K562 (cell line): ENCODE results near the gene FMO5. TPM values are rescaled to one million over a fixed set of nuclear protein-coding genes. Genes with fewer than 3 reads are reported as not detected.

Experiments
- BRD4 ChIP-seq: fragments of 200-600 bp; sonication (generic); IDR thresholded peaks from 2 replicates; pipeline ENCODE4 v1.6.1; 2017; ENCODE audit warnings: inconsistent platforms
- CC2D1A ChIP-seq: fragments of 450-650 bp; IDR thresholded peaks from 2 replicates; pipeline ENCODE4 v1.6.1; 2017; ENCODE audit warnings: mild to moderate bottlenecking
- DACH1 ChIP-seq: fragments of 450-650 bp; IDR thresholded peaks from 2 replicates; pipeline ENCODE4 v1.6.1; 2018; ENCODE audit not compliant: partially characterized antibody
- E2F3 ChIP-seq: fragments of 250-450 bp; sonication (Bioruptor Pico); IDR thresholded peaks from 2 replicates; pipeline ENCODE4 v1.4.0; 2020; ENCODE audit warnings: mild to moderate bottlenecking
- ESRRA ChIP-seq: fragments of 450-650 bp; IDR thresholded peaks from 2 replicates; pipeline ENCODE4 v1.6.1; 2014; ENCODE audit warnings: low read depth, mild to moderate bottlenecking, moderate library complexity, borderline replicate concordance
- GTF2A2 ChIP-seq: IDR thresholded peaks from 2 replicates; pipeline ENCODE4 v1.6.1; 2016; ENCODE audit warnings: mild to moderate bottlenecking, missing genetic modification characterization, missing compliant biosample characterization
- HLTF ChIP-seq: fragments of 450-650 bp; IDR thresholded peaks from 2 replicates; pipeline ENCODE4 v1.6.1; 2016
- HNRNPLL ChIP-seq: fragments of 200-400 bp; formaldehyde crosslinking; IDR thresholded peaks from 2 replicates; pipeline ENCODE4 v1.6.1; 2017; ENCODE audit warnings: low read length, low read depth, mild to moderate bottlenecking; ENCODE audit not compliant: poor library complexity, severe bottlenecking
- PHB ChIP-seq: fragments of 250-450 bp; sonication (Bioruptor Pico); IDR thresholded peaks from 2 replicates; pipeline ENCODE4 v1.5.0; 2021
- POLR2B ChIP-seq: fragments of 450-650 bp; IDR thresholded peaks from 2 replicates; pipeline ENCODE4 v1.6.1; 2018; ENCODE audit warnings: low read depth; ENCODE audit not compliant: partially characterized antibody
- SLC30A9 ChIP-seq: fragments of 250-450 bp; sonication (Bioruptor Pico); IDR thresholded peaks from 2 replicates; pipeline ENCODE4 v1.8.0; 2022; ENCODE audit warnings: mild to moderate bottlenecking, moderate library complexity
- TOE1 ChIP-seq, 2 experiments: fragments of 450-650 bp in 1 of 2; sonication (generic) in 1 of 2; formaldehyde crosslinking in 1 of 2; IDR thresholded peaks; 2 replicates each; pipeline versions ENCODE4 v1.7.1 to v1.8.0; 2016 to 2022; ENCODE audit warnings: borderline replicate concordance in 2 of 2, mild to moderate bottlenecking in 2 of 2, antibody characterized with exemption in 1 of 2, inconsistent platforms in 1 of 2, low read depth in 1 of 2, missing genetic modification reagents in 1 of 2, moderate library complexity in 1 of 2
- ZBTB7A ChIP-seq: IDR thresholded peaks from 2 replicates; pipeline ENCODE4 v1.6.1; 2011; ENCODE audit warnings: low read depth, mild to moderate bottlenecking, low read length, moderate library complexity, borderline replicate concordance; ENCODE audit not compliant: control insufficient read depth
- ZKSCAN3 ChIP-seq: fragments of 250-450 bp; sonication (Bioruptor Pico); IDR thresholded peaks from 2 replicates; pipeline ENCODE4 v1.4.0; 2020
- ZNF121 ChIP-seq: sonication (generic); formaldehyde crosslinking; conservative IDR thresholded peaks from 2 replicates; pipeline ENCODE4 v1.8.0; 2022; ENCODE audit warnings: missing genetic modification reagents
- ZNF143 ChIP-seq: sonication (generic); formaldehyde crosslinking; IDR thresholded peaks from 2 replicates; pipeline ENCODE4 v1.9.0; 2022; ENCODE audit warnings: mild to moderate bottlenecking, missing genetic modification reagents
- polyA plus RNA-seq, 8 experiments: library from polyadenylated mRNA; depleted of rRNA in 4 of 8; stranded (reverse) in 5 of 8; unstranded in 3 of 8; fragments of >200 nt; fragmentation: Nextera tagmentation in 2 of 8; fragmentation: Illumina TruSeq in 1 of 8; extraction: Ambion mirVana in 2 of 8; extraction: Trizol in 1 of 8; gene quantifications; 2 replicates each; pipeline versions ENCODE4 v1.2.1 to v1.2.3, GENCODE V29; 2011 to 2014; ENCODE audit warnings: inconsistent platforms in 1 of 8, missing spikeins in 1 of 8
- total RNA-seq, 7 experiments: library from RNA; depleted of rRNA in 6 of 7; stranded (reverse); fragments of >200 nt in 6 of 7; fragmentation: Illumina TruSeq in 2 of 7; extraction: Trizol in 2 of 7; gene quantifications; 2 replicates each; pipeline versions ENCODE4 v1.2.1 to v1.2.3, GENCODE V29; 2011 to 2021; ENCODE audit warnings: low replicate concordance in 1 of 7
- TF ChIP-seq, protein P1 (sequence below): fragments of 250-450 bp; sonication (Bioruptor Pico); IDR thresholded peaks from 2 replicates; pipeline ENCODE4 v1.5.1; 2021; ENCODE audit warnings: mild to moderate bottlenecking
- TF ChIP-seq, protein P2 (sequence below): sonication (generic); formaldehyde crosslinking; IDR thresholded peaks from 2 replicates; pipeline ENCODE4 v1.8.1; 2022; ENCODE audit warnings: missing genetic modification reagents
- TF ChIP-seq, protein P3 (sequence below): fragments of 250-450 bp; sonication (Bioruptor Pico); IDR thresholded peaks from 2 replicates; pipeline ENCODE4 v1.9.0; 2021; ENCODE audit warnings: mild to moderate bottlenecking
- TF ChIP-seq, protein P4 (sequence below): fragments of 200-800 bp; sonication (Bioruptor generic); IDR thresholded peaks from 2 replicates; pipeline ENCODE4 v1.6.1; 2016; ENCODE audit warnings: missing genetic modification characterization, missing compliant biosample characterization

Gene FMO5
- total and polyA plus RNA-seq, 9 of the 15 experiments (the other 6 are each of a cell fraction or from before 2014, with no cell fraction given), result 0.11 to 0.69 (median 0.19) TPM; not detected in 1

DNA sequence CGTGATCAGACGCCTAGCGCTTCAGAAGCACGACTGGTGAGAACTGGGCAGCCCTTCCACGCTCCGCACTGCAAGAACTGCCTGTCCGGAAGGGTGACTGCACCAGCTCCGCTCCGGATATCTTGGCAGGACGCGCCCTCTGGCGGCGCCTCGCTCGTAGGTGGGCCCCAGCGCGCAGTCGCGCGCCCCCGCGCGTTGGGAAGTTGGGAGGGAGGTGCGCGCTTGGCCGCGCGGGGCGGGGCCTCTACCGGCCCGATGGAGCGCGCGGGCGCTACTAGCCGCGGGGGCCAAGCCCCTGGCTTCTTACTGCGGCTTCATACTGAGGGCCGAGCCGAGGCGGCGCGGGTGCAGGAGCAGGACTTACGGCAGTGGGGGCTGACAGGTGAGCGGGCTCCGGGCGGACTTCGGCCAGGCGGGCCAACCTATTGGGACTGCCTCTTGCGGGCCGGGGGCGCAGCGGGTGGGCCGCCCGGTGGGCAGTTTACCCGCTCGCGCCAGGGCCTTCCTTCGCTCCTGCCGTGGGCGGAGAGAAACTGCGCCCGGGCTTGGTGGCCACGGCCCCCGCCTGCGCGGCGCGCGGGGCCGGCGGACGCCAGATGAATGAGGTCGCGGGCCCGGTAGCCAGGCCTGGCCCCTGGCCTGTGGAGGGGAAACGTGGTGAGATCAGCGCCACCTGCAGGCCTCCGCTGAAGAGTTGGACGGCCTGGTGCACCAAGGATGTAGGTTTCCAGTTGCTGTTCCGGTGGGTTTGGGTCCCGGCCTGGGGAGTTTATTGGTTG is 17.5 kb upstream of the FMO5 start, which contains the start of gene CHD1L (continued):
- TF ChIP-seq, protein P1, sequence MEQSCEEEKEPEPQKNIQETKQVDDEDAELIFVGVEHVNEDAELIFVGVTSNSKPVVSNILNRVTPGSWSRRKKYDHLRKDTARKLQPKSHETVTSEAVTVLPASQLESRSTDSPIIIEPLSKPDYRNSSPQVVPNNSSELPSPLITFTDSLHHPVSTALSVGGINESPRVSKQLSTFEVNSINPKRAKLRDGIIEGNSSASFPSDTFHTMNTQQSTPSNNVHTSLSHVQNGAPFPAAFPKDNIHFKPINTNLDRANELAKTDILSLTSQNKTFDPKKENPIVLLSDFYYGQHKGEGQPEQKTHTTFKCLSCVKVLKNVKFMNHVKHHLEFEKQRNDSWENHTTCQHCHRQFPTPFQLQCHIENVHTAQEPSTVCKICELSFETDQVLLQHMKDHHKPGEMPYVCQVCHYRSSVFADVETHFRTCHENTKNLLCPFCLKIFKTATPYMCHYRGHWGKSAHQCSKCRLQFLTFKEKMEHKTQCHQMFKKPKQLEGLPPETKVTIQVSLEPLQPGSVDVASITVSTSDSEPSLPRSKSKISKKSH (CRISPR knock-in tag), result no peak
- TF ChIP-seq POLR2B (peak; percentile 77), CC2D1A (0 out of 2 replicates have a peak, but pooled peaks have one; percentile 39), DACH1 (no peak), E2F3 (peak; percentile 72; the same call in 1 of the 2 replicates), HNRNPLL (peak; percentile 53), GTF2A2 (tag) (no peak), ZBTB7A (no peak), ZNF143 (CRISPR knock-in tag) (no peak; the same call in 1 of the 2 replicates), HLTF (no peak), ESRRA (0 out of 2 replicates have a peak, but pooled peaks have one; percentile 8), BRD4 (0 out of 2 replicates have a peak, but pooled peaks have one; percentile 35), PHB (0 out of 2 replicates have a peak, but pooled peaks have one; percentile 12), ZNF121 (CRISPR knock-in tag) (no peak), TOE1 (IDR thresholded peaks at IDR 0.05; ENCODE audit: borderline replicate concordance) (peak; percentile 21; the same call in 1 of the 2 replicates), TOE1 (CRISPR knock-in tag; IDR thresholded peaks at IDR 0.05; ENCODE audit: borderline replicate concordance, low read depth) (no peak), ZKSCAN3 (CRISPR knock-in tag) (no peak), SLC30A9 (CRISPR knock-in tag) (no peak)
- TF ChIP-seq, protein P2, sequence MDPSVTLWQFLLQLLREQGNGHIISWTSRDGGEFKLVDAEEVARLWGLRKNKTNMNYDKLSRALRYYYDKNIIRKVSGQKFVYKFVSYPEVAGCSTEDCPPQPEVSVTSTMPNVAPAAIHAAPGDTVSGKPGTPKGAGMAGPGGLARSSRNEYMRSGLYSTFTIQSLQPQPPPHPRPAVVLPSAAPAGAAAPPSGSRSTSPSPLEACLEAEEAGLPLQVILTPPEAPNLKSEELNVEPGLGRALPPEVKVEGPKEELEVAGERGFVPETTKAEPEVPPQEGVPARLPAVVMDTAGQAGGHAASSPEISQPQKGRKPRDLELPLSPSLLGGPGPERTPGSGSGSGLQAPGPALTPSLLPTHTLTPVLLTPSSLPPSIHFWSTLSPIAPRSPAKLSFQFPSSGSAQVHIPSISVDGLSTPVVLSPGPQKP (CRISPR knock-in tag), result no peak
- TF ChIP-seq, protein P3, sequence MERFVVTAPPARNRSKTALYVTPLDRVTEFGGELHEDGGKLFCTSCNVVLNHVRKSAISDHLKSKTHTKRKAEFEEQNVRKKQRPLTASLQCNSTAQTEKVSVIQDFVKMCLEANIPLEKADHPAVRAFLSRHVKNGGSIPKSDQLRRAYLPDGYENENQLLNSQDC (CRISPR knock-in tag), result 0 out of 2 replicates have a peak, but pooled peaks have one; percentile 17
- TF ChIP-seq, protein P4, sequence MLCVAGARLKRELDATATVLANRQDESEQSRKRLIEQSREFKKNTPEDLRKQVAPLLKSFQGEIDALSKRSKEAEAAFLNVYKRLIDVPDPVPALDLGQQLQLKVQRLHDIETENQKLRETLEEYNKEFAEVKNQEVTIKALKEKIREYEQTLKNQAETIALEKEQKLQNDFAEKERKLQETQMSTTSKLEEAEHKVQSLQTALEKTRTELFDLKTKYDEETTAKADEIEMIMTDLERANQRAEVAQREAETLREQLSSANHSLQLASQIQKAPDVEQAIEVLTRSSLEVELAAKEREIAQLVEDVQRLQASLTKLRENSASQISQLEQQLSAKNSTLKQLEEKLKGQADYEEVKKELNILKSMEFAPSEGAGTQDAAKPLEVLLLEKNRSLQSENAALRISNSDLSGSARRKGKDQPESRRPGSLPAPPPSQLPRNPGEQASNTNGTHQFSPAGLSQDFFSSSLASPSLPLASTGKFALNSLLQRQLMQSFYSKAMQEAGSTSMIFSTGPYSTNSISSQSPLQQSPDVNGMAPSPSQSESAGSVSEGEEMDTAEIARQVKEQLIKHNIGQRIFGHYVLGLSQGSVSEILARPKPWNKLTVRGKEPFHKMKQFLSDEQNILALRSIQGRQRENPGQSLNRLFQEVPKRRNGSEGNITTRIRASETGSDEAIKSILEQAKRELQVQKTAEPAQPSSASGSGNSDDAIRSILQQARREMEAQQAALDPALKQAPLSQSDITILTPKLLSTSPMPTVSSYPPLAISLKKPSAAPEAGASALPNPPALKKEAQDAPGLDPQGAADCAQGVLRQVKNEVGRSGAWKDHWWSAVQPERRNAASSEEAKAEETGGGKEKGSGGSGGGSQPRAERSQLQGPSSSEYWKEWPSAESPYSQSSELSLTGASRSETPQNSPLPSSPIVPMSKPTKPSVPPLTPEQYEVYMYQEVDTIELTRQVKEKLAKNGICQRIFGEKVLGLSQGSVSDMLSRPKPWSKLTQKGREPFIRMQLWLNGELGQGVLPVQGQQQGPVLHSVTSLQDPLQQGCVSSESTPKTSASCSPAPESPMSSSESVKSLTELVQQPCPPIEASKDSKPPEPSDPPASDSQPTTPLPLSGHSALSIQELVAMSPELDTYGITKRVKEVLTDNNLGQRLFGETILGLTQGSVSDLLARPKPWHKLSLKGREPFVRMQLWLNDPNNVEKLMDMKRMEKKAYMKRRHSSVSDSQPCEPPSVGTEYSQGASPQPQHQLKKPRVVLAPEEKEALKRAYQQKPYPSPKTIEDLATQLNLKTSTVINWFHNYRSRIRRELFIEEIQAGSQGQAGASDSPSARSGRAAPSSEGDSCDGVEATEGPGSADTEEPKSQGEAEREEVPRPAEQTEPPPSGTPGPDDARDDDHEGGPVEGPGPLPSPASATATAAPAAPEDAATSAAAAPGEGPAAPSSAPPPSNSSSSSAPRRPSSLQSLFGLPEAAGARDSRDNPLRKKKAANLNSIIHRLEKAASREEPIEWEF (CRISPR knock-in tag), result no peak
